ENCODE measurements around the gene COL24A1. TPM values are rescaled to one million over a fixed set of nuclear protein-coding genes. Genes with fewer than 3 reads are reported as not detected.

The COL24A1 gene
- total RNA-seq, 1 experiment from 2014 or later, result 0.08 TPM

- TF ChIP-seq TCF7L2 (IDR thresholded peaks at IDR 0.05; ENCODE audit: low read depth, low read length), result no peak
- TF ChIP-seq SIN3A (IDR thresholded peaks at IDR 0.05; ENCODE audit: borderline replicate concordance, insufficient read depth, low read depth, low read length), result no peak
- TF ChIP-seq REST (IDR thresholded peaks at IDR 0.05; ENCODE audit: insufficient read depth in 1 of 2, low read depth in 2 of 2, low read length in 1 of 2), result no peak
- no peak for TF ChIP-seq POLR2AphosphoS5 (IDR thresholded peaks at IDR 0.05; ENCODE audit: low read depth, low read length)
- TF ChIP-seq CTCF (IDR thresholded peaks at IDR 0.05), result no peak
- DNase-seq (ENCODE audit: low read depth, low spot score) (no peak), ATAC-seq (no peak)
- no peaks in the 10 kb centered on the region for H3K9me3 ChIP-seq (ENCODE audit: control insufficient read depth, insufficient read depth, low read depth, low read length)
- H3K4me1 ChIP-seq (ENCODE audit: control insufficient read depth, insufficient read depth, low read length), result no peaks in the 10 kb centered on the region
- no peak overlapping the region for H3K4me3 ChIP-seq (ENCODE audit: low read depth in 2 of 2, low read length in 2 of 2)
- H3K36me3 ChIP-seq (ENCODE audit: control insufficient read depth, insufficient read depth, low read length), result no peaks in the 10 kb centered on the region
- BruUV-seq (replicated peaks), result no TSS peak
- in situ Hi-C loops (cut with HindIII; ENCODE audit: low pct_unique_long_range_greater_than_20kb, low sequenced_read_pairs) (no loop called here), intact Hi-C loops (cut with micrococcal nuclease; ENCODE audit: unreplicated experiment) (loop anchor here (5.0 kb wide), 1 partner anchor 182 kb away; the partner anchor contains the start of gene ZNHIT6)
- no peaks in the 10 kb centered on the region for H3K27me3 ChIP-seq (ENCODE audit: control insufficient read depth, insufficient read depth, low read length)
- ChIA-PET POLR2A (interaction anchor here (0.7 kb wide), 1 partner anchor 76 kb away, joined by 6 read pairs; no protein-coding TSS in a partner anchor), CTCF (no interaction called here)
- H3K27ac ChIP-seq (ENCODE audit: low read length), result no peak overlapping the region
Measured at GRCh38 chr1:85888921-85889320, 267.7 kb downstream of the COL24A1 start.

GRCh38 chr1:85884372-85885035, 272.1 kb downstream of the COL24A1 start:
- in situ Hi-C loops (cut with HindIII; ENCODE audit: low pct_unique_long_range_greater_than_20kb, low sequenced_read_pairs), result no loop called here
- ATAC-seq, result peak; percentile 95
- Histone ChIP-seq H3K36me3 (ENCODE audit: control insufficient read depth, insufficient read depth, low read length) (no peaks in the 10 kb centered on the region), H3K9me3 (ENCODE audit: control insufficient read depth, insufficient read depth, low read depth, low read length) (no peaks in the 10 kb centered on the region), H3K27me3 (ENCODE audit: control insufficient read depth, insufficient read depth, low read length) (no peaks in the 10 kb centered on the region), H3K4me1 (ENCODE audit: control insufficient read depth, insufficient read depth, low read length) (no peaks in the 10 kb centered on the region), H3K4me3 (ENCODE audit: low read depth in 2 of 2, low read length in 2 of 2) (no peak overlapping the region), H3K27ac (ENCODE audit: low read length) (no peak overlapping the region)
- intact Hi-C loops (cut with micrococcal nuclease; ENCODE audit: unreplicated experiment), result loop anchor here (5.0 kb wide), 1 partner anchor 177 kb away; the partner anchor contains the start of gene ZNHIT6
- TF ChIP-seq CTCF (IDR thresholded peaks at IDR 0.05) (peak; percentile 86), POLR2AphosphoS5 (IDR thresholded peaks at IDR 0.05; ENCODE audit: low read depth, low read length) (no peak), TCF7L2 (IDR thresholded peaks at IDR 0.05; ENCODE audit: low read depth, low read length) (peak; percentile 73; the same call in 1 of the 2 replicates)
- POLR2A ChIA-PET, result interaction anchor here (0.6 kb wide), 1 partner anchor 13 kb away, joined by 4 read pairs; no protein-coding TSS in a partner anchor
- DNase-seq (ENCODE audit: low read depth, low spot score), result peak; percentile 41
- CTCF ChIA-PET, result interaction anchor here (1.2 kb wide), 1 partner anchor 192 kb away, joined by 3 read pairs; no protein-coding TSS in a partner anchor
- BruUV-seq (replicated peaks), result no TSS peak

Data from Panc1 (cell line).